Measurements from ENCODE around the gene PCNA.
"Not testable (repeated sequence)": the region's sequence is repeated elsewhere in the genome, so short reads cannot be mapped to it uniquely, and the experiment has no call there.

The PCNA gene

DNA sequence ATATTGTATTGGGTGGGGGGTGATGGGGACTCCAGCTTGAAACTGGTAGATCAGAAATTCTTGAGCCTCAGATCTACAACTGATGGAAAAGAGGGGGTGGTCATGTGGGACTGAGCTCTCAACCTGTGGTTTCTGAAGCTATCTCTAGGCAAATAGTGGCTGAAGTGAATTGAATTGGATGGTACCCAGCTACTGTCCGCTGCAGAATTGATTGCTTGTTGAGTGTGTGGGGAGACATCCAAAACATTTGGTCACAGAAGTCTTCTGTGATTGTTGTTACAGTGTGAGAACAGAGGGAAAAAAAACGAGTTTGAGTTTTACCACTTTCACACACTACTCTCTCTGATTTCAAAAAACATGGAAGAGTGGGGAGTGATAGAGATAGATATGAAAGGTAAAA is 21.9 kb upstream of the PCNA start:
- no peak for DNase-seq

DNA sequence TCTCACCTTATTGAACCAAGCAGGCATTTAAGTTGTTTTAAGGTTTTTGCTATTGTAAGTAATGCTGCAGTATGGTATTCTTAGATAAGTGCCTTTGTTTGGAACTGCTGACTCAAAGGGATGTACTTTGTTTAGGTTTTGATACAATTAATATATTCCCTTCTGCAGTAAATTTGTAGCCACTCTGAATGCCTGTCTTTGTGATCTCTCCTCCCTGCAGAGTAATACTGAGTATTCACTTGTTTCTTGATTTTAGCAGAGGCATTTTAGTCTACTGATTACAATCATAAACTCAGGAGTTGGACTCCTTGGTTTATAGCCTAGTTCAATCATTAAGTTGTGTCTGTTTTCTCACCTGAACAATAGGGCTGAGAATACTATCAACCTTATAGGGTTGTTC is 20.4 kb upstream of the PCNA start:
- no peak for DNase-seq

DNA sequence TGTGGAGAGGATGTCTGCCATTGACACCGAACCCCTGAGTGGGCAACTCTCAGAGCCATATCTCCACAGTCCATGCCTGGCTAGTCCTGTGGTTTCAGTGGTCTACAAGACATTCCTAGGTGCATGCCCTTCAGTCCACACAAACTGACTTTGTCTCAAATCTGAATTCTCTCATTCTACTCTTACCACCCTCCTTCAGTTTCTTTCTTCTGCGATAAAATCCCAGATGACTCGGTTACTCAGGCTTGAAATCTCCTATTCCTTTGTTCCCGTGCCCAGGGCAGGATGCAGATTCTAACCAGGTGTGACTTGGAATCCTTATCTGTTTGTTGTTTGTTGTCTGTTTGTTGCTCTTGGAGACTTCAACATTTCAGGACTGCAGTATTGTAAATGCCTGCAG is 16.3 kb upstream of the PCNA start:
- no peak for DNase-seq

DNA sequence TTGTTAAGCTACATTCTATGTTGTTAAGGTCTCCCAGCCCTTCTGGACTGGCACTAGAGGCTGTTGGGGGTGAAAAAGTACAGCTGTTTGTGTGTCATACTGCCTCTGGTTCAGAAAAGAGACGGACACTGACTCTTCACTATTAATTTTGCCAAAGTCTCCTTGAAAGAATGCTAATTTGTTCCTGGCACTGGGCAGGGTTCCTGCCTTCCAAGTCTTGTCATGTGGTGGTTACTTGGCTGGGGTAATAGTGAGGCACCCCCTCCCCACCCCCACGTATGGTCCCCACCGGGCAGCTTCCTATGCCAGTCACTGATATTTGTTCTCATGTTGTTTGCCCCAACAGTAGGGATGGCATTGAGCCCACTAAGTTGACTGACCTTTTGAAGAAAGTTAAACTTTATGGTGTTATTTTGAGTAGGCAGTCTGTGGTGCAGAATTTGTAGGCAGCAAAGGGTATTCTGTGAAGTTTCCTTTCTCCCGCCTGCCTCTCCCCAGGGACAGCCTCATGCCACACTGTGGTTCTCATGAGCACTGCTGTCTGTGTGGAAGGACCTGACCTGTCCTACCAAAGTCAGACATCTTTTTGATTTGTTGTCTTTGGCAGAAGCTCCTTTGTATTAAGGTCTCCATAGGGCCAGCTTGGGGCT is 15.7 kb upstream of the PCNA start:
- no peak for DNase-seq

DNA sequence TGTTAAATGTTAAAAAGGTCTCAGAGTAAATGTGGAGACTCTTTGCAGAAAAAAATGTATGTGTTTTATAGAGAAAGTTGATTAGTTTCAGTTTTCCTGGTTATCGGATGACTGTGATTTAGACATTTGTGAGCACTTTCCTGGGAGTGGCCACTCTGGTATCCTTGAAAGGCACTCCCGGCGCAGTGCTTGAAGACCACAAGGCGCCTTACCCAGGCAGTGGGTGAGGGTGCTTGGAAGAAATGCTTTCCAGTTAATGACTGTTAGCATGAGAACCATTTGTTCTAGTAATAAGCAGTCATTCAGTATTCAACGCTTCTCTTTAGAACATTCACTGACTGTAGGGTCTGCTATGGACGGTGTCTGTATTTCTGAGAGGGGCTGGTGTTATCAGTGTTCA is 14.2 kb upstream of the PCNA start:
- DNase-seq, result no peak

DNA sequence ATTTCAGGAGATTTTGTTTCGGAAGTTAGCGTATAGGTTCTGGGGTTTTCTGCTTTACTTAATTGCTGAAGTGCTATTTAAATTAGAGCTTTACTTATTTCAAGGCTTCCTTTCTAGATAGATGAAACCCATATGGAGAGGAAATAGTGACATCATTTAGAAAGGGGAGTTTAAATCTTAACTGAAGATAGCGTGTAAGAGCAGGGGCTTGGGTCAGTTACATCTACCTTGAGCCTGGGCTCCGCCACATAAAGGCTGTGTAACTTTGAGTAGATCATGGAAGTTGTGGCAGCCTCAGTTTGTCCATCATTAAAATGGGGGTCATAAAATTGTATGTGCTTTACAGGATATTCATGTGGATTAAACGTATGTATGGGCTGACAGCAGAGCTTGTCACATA is 11.7 kb upstream of the PCNA start:
- DNase-seq, result no peak

DNA sequence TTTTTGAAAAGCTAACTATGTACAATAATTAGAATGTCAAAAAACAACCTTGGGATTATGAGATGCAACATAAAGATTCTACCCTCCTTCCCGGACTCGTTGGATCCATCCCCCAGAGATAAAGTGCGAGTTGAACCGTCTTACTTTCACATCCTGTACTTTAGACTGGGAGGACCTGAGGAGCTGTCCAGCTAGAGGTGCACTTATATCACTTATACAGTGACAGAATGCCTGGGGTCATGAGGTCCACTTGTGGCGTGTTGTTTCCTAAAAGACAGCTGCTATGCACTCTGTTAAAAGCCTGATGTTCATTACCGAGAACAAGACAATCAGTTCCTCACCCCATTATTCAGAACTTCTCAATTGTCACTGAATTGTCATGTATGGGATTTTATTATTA is 9.1 kb upstream of the PCNA start:
- DNase-seq, result no peak

DNA sequence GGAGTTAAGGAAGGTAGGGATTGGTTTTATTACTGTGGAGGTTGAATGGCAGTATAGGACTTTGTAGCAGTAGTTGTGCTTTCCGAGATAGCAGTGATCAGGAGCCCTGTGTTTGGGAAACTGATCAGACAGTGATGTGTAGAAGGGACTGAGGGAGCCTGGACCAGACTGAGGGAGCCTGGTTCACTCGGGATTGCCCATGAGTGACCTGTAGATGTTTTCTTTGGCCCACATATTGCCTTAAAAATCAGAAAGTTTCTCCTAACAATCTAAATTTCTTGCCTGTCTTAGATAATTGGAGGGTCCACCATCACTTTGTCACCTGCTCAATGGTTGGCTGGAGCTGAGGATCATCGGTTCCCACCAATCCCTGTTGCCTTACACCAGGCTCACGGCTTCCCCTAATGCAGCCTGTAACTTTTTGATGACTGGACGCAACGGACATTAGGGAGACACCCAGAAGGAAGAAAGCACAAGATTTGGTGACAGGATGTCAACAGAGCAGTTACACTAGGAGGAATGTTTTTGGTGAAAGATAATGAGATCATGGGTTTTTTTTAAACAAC is 8.2 kb upstream of the PCNA start:
- no peak for DNase-seq

DNA sequence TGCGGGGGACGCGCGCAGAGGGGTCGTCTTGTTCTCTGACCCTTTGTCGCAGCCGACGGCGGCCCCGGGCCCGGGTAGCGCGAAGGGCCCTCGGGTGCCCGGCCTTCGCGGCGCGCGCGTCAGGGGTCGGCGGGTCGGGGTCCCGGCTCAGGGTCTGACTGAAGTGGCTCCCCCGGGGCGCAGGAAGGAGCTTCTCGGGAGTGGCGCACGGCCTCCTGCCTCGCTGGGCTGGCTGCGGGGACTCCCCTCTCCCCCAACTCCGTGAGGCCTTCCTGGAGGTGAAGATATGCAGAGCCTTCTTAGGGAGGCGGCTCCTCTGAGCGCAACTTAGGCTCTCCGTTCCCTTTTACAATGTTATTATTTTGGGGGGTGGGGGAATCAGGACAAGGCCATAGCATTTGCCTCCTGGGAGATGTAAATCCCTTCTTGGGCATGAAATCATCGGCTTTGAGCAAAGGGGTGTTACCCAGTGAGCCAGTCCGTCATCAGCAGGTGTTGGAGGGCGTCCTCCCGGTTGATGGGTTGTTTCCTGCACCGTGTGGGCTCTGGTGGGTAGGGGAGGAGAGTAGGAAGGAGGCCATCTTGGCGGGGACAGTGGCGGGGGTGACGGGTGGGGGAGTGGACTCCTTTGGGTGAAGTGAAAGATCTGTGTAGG is 7.6 kb upstream of the PCNA start:
- peak; percentile 21 for DNase-seq

DNA sequence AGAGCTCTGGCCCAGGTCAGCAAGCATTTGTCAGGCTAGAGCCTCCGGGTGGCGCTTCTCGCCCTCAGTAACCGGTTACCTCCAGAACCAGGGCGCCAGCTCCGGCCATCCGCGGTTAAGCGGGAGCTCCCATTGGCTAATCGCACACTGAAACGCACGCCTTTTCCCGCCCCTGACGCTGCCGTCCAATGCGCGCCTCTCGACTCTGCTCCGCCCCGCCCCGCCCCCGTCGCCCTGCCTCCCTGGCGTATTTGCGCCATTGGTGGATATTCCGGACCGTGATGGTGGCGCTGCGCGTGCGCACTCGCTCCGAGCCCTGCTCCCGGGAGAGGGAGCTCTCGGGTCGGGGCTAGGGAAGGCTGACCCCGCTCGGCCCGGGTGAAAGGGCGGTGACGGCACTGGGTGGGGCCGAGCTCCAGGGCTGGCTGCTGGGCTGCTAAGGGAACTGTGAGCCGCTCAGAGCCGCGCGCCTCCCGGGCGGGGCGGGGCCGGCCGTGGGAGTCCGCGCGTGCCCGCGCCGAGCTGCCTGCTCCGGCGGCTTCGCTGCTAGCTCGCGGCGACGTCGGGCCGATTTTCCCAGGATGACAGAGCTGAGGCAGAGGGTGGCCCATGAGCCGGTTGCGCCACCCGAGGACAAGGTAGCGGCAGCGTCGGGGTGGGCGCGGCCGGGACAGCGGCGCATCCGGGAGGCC is 6.9 kb upstream of the PCNA start, which contains the start of gene CDS2:
TSS of gene CDS2 (plus strand) at position 497 of the 692 bp plus-strand sequence. CDS start at position 582, 85 bp downstream.
- DNase-seq, result peak; percentile 93

DNA sequence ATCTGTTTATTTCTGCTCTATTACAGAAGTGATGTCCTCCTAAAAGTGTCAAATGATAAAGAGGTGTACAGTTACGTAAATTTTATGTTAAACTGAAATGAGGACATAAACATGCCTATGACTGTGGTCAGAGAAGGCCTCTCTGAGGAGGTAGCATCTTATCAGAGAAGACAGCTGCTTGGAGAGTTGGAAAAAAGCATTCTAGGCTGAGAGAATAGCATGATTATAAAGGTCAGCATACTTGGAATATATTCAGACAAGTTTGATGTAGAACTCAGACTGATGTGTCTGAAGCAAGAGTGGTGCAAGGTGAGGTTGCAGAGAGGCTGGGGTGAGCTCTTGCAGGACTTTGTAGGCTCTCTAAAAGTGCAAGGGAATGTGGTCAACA is 3.1 kb upstream of the PCNA start:
- DNase-seq, result no peak

DNA sequence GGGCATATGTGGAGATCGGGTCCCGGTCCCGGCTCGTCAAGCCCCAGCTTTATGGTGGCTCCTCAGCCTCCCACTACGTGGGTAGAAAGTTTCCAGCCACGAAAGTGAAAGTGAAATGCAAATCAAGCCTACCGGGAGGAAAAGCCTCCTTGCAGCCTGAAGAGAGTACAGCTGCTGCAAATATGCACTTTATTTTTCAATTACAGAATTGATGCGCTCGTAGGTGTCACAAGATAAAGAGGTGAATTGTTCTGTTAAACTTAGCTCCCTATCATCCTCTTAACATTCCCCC is 373 bp upstream of the PCNA start:
- DNase-seq, result peak; percentile 59

DNA sequence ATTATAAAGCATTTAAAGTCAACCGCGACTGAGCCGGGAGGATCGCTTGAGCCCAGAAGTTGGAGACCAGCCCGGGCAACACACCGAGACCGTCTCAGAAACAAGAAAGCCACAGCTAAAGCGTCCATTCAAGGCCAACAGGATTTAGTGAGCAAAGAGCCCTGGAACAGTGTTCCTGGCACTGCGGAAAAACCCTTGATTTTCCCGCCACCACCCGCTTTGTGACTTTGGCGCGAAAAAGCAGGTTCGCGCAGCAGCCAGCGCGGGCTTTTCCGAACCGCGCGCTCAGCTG is 669 bp downstream of the PCNA start:
- no peak for DNase-seq

DNA sequence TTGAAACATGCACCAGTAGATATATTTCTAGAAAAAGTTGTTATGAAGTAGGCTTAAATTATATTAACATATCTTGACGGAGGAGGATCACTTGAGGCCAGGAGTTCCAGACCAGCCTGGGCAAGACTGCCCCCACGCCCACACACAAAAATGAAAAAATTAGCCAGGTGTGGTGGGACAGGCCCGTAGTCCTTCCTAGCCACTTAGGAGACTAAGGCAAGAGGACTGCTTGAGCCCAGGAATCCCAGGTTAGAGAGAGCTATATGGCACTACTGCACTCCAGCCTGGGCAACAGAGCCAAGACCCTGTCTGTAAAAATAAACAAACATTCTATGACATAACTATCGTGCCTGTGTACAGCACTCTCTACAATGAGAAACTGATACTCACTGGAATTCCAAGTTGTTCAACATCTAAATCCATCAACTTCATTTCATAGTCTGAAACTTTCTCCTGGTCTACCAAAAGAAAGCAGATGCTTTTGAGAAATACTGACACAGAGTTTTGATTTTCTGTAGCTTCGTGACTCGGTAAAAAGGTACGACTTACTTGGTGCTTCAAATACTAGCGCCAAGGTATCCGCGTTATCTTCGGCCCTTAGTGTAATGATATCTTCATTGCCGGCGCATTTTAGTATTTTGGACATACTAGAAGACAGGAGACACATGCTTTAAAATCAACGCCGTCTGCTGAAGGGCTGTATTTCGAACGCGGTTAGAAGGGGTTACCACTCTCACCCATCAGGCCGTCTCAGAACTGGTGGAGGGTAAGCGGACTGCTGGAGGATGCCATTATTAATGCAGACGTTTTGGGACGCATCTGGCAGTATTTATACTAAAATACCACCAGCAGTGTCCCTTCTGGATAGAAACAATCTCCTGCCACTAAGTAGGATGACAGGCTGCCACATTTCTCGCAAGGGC is 1.3 kb downstream of the PCNA start:
- DNase-seq, result no peak

DNA sequence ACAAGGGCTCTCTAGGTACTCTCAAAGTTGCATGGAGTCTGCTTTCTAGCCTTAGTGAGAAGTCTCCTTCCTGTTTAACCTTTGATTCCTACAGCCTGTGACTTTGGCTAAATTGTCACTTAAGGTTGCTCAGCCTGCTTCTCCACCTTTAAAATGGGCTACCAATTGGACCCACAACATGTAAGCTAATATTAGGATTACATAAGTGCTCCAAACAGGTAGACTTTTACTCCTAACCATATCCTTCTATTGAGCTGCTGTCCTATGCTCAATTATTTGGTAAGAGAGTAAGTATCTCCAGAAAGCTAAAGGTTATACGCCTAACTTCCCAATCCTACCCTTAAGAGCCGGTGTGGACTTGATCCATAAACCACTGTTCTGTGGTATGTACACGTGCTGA is 2.9 kb downstream of the PCNA start:
- no peak for DNase-seq

DNA sequence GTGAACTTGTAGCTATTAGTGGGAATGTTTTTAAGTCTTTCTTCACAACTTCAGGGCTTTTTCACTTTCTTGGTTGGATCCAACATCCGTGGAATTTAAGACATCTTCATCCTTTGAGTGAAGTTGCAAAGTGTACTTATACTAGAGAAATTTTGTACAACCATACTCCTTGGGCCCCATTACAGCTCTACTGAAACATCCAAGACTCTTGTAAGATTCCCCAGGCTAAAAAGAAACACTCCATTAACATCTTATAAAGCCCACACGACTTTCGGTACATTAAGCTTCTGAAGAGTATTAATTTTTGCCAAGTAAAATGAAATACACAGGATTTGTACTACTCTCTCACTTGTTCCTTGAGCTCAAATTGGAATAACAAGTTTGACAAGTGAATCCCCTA is 5.4 kb downstream of the PCNA start:
- DNase-seq, result no peak

DNA sequence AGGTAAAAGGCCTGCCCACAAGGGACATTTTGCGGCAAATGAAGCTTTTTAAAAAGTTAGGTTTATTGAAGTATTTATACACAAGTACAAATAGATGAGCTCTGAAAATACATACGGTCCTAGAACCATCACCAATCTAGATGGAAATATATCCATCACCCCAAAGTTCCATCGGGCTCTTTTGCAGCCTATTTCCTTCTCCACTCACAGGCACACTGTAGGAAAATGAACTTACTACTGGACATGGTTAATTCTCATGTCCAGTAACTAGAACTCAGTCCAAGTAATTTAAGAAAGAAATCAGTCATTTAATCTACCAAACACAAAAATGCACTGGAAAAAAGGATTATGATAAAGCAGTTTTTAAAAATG is 6.2 kb downstream of the PCNA start:
- no peak for DNase-seq

DNA sequence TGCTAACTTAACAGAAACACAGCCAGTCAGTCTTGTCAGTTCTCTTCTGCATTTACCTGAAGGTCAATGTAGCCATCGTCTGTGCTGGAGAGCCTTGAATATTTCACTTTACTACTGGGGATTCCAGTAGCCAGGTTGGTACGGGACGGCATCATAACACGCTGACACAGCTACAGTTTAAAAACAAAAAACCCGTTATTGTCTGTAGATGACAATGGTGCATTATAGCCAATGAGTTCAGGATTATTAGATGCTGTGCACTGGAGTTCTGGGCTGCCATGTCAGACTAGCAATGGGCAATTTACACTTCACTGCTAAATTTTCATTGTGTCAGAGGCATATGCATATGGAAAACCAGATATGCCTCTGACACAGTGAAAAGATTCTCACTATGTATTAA is 10.5 kb downstream of the PCNA start:
- no peak for DNase-seq

DNA sequence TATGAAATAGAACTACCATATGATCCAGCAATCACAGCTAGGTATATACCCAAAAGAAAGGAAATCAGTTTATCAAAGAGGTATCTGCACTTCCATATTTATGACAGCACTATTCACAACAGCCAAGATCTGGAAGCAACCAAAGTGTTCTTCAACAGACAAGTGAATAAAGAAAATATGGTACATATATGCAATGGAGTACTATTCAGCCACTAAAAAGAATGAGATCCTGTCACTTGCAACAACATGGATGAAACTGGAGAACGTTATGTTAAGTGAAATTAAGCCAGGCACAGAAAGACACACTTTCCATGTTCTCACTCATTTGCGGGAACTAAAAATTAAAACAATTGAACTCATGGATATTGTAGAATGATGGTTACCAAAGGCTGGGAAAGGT is 15.3 kb downstream of the PCNA start:
- no peak for DNase-seq

DNA sequence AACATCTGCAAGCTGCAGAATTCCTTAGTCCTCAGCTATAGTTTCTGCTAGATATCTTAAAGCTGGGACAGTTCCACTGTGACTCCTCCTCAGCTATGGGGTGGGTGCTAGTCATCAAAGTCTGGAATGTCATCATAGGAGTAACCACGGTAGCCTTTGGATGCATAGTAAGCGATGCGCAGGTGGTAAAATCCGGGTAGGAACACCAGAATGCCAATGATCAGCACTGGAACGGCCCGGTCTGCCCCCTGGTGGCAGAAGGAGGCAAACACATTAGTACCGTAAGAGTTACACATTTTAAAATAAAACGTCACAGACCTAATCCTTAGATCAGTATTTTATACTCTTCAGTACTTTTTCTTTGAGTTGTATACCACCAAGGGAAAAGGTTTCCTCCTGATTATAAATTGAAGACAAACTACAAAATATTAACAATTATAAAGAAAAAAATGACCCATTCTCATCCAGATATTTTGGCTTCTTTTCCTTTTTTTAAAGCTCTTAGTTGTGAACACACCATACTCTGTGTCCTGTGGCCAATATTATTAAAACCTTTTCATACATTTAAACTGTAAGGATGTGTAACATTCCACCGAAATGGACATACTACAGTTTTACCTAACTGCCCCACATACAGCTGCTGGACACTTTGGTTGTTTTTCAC is 18.9 kb downstream of the PCNA start:
- peak; percentile 35 for DNase-seq

DNA sequence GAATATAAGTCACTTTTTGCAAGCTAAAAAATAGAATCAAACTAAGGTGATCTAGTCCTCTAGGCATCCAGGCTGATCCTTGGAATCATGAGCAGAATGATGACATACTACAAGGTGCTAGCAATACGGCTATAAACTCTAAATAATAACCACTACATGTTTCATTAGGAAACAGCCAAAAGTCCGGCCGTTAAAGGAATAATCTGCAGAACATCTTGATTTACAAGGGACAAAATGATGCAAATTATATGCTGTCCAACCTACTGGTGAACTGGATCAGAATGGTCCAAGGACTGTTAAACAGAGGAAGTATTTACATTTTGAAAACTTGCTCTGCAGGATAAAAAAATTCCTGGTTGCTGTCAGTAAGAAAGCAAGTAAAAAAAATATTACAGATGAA is 19.8 kb downstream of the PCNA start:
- DNase-seq, result not testable (repeated sequence)

DNA sequence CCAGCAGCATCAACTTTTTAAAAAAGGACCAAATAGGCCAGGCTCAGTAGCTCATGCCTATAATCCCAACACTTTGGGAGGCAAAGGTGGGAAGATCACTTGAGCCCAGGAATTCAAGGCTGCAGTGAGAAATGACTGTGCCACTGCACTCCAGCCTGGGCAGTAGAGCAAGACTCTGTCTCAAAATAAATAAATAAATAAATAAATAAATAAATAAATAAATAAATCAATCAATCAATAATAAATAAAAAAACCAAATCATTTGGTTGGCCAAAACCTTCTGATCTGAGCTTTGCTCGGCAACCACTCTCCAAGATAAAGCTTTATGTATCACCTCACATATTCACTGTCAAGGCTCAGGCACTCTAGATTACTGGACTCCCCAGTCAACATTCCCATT is 20.7 kb downstream of the PCNA start:
- not testable (repeated sequence) for DNase-seq

DNA sequence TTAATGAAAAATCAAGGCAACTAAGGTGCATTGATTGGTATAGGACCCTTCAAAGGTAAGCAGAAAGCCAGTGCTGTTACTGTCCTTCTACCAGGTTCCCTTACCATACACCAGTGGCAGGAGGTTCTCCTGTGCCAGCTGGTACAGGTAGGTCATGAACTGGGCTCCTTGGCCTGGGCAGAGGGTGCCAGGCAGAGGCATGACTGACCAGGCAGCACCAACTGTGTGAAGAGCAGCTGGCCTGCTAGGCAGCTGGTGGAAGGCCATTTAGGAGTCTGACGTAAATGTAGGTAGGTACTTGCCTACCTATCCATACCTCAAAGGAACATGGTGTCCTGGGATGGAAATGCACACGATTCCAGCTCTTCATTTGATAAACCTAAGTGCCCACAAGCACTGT is 23.3 kb downstream of the PCNA start:
- DNase-seq, result no peak
